ENCODE results near the gene R3HDM2.
A peak's percentile ranks its signal among the peaks of the same experiment; 100 is the strongest.

DNA sequence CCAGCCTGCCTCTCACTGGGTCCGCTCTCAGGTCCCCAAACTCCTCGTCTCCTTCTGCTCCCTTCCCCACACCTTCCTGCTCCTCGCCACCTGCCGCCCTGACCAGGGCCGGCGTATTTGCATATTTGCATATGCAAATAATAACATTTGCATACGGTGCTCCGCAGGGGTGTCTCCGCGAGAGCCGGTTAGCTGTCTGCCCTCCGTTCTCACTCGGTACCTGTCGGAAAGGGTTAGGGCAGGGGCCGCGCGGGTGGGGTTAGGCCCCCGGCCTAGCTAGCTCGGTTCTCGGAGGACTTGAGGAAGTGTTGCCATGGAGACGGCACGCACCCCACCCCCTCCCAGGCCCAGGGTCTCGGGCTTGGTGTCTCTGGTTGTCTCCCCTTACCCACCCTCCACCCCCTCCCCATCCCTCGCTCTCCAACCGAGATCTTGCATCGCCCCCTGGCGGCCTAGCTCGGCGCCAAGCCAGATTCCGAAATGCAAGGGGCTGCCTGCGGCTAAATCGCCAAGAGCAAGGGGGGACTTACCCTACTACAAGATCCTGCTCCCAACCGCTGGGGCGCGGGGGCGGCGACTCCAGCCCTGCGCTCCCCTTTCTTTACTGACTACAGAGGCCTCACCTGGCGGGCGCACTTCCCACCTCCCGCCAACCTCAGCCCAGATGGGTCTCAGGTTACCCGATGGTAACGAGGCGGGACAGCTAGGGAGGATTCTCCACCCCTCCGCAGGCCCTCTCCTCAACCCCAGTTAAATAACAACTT lies 188.0 kb downstream of the R3HDM2 start:
- TF ChIP-seq, protein P1, sequence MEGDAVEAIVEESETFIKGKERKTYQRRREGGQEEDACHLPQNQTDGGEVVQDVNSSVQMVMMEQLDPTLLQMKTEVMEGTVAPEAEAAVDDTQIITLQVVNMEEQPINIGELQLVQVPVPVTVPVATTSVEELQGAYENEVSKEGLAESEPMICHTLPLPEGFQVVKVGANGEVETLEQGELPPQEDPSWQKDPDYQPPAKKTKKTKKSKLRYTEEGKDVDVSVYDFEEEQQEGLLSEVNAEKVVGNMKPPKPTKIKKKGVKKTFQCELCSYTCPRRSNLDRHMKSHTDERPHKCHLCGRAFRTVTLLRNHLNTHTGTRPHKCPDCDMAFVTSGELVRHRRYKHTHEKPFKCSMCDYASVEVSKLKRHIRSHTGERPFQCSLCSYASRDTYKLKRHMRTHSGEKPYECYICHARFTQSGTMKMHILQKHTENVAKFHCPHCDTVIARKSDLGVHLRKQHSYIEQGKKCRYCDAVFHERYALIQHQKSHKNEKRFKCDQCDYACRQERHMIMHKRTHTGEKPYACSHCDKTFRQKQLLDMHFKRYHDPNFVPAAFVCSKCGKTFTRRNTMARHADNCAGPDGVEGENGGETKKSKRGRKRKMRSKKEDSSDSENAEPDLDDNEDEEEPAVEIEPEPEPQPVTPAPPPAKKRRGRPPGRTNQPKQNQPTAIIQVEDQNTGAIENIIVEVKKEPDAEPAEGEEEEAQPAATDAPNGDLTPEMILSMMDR (IDR thresholded peaks at IDR 0.05) = peak; percentile 33 to 75 (median 51)
- TF ChIP-seq EP300 (IDR thresholded peaks at IDR 0.05) (no peak), POLR2A (IDR thresholded peaks at IDR 0.05) (no peak)
